Right atrium auricular region (tissue), 2 donors: ENCODE results near the gene MRPL19. TPM values are rescaled to one million over a fixed set of nuclear protein-coding genes. Genes with fewer than 3 reads are reported as not detected.

Experiments used
- DNase-seq: peaks from one replicate; pipeline ENCODE4 v3.0.0-alpha.2; 2019; ENCODE audit warnings: low spot score
- H3K27ac ChIP-seq, 2 donors: fragments of 200-600 bp; sonication (generic); 1 replicate in 1 of 2; 2 replicates in 1 of 2; pipeline ENCODE4 v1.5.1; 2016 to 2019
- H3K27me3 ChIP-seq, 2 donors: fragments of 200-600 bp; sonication (generic); one replicate each; pipeline versions ENCODE4 v1.5.1 to v1.6.0; 2017 to 2019
- H3K36me3 ChIP-seq: fragments of 200-600 bp; sonication (generic); one replicate; pipeline ENCODE4 v1.5.1; 2016
- H3K4me1 ChIP-seq, 2 donors: fragments of 200-600 bp; sonication (generic); one replicate each; pipeline versions ENCODE4 v1.5.1 to v1.6.0; 2017 to 2019
- H3K4me3 ChIP-seq, 2 donors: fragments of 200-600 bp; sonication (generic); 1 replicate in 1 of 2; 2 replicates in 1 of 2; pipeline ENCODE4 v1.5.1; 2017 to 2019; ENCODE audit warnings: mild to moderate bottlenecking in 1 of 2, moderate library complexity in 1 of 2
- H3K9me3 ChIP-seq, 2 donors: fragments of 200-600 bp; sonication (generic); one replicate each; pipeline ENCODE4 v1.5.1; 2019
- total RNA-seq, 2 donors: library from RNA; depleted of rRNA; stranded (reverse); fragments of >200 nt; gene quantifications; one replicate each; pipeline ENCODE4 v1.1.0, GENCODE V29; 2016
- TF ChIP-seq, protein P1 (sequence below), 2 donors: fragments of 200-600 bp; sonication (generic); IDR thresholded peaks; one replicate each; pipeline ENCODE4 v1.5.1; 2019; ENCODE audit warnings: antibody characterized with exemption in 2 of 2

Gene MRPL19
- total RNA-seq, 2 donors from 2014 or later, result 17.3 to 51.8 TPM

DNA sequence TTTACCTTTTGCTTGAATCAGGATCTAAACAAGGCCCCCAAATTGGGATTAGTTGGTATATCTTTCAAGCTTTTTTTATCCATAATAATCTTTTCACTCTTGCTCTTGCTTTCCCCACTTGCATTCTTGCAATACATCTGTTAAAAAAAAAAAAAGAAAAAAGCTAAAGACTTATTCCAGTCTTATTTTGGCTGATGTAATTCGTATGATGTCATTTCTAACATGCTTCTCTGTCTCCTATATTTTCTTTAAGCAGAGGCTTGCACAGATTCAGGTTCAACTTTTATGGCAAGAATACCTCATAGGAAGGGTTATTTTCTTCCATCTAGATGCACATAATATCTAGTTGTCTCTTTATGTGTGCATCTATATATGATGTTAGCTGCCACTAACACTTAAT is 73.9 kb downstream of the MRPL19 start:
- TF ChIP-seq, protein P1, sequence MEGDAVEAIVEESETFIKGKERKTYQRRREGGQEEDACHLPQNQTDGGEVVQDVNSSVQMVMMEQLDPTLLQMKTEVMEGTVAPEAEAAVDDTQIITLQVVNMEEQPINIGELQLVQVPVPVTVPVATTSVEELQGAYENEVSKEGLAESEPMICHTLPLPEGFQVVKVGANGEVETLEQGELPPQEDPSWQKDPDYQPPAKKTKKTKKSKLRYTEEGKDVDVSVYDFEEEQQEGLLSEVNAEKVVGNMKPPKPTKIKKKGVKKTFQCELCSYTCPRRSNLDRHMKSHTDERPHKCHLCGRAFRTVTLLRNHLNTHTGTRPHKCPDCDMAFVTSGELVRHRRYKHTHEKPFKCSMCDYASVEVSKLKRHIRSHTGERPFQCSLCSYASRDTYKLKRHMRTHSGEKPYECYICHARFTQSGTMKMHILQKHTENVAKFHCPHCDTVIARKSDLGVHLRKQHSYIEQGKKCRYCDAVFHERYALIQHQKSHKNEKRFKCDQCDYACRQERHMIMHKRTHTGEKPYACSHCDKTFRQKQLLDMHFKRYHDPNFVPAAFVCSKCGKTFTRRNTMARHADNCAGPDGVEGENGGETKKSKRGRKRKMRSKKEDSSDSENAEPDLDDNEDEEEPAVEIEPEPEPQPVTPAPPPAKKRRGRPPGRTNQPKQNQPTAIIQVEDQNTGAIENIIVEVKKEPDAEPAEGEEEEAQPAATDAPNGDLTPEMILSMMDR (IDR thresholded peaks at IDR 0.05), result no peak
- Histone ChIP-seq H3K27ac (no peak overlapping the region), H3K36me3 (no peaks in the 10 kb centered on the region), H3K27me3 (no peaks in the 10 kb centered on the region), H3K4me1 (no peaks in the 10 kb centered on the region), H3K9me3 (peaks cover 0 to 6% of the 10 kb centered on the region in 2 donors), H3K4me3 (no peak overlapping the region)
- DNase-seq, result no peak

DNA sequence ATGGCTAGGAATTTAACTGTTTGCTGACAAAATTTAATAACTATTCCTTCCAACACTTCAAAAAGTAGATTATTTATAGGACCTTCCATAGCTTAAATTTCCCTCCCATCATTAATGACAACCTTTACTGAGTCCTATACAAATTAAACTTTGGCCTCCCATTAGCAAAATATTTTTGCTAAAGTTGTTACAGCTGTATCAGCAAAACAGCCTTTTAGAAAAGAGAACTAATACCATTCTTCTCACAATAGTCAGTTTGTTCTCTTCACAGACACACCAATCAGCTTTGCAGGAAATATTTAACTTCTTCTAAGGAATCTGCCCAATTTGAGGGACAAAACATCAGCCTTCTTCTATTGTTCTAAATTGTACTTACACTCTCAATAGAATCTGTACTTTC is 76.1 kb downstream of the MRPL19 start:
- no peak overlapping the region for H3K4me3 ChIP-seq
- no peaks in the 10 kb centered on the region for H3K27me3 ChIP-seq
- no peak overlapping the region for H3K27ac ChIP-seq
- TF ChIP-seq, protein P1 (IDR thresholded peaks at IDR 0.05), result no peak
- H3K36me3 ChIP-seq, result no peaks in the 10 kb centered on the region
- peaks cover 0 to 6% of the 10 kb centered on the region in 2 donors for H3K9me3 ChIP-seq
- DNase-seq, result no peak
- no peaks in the 10 kb centered on the region for H3K4me1 ChIP-seq

DNA sequence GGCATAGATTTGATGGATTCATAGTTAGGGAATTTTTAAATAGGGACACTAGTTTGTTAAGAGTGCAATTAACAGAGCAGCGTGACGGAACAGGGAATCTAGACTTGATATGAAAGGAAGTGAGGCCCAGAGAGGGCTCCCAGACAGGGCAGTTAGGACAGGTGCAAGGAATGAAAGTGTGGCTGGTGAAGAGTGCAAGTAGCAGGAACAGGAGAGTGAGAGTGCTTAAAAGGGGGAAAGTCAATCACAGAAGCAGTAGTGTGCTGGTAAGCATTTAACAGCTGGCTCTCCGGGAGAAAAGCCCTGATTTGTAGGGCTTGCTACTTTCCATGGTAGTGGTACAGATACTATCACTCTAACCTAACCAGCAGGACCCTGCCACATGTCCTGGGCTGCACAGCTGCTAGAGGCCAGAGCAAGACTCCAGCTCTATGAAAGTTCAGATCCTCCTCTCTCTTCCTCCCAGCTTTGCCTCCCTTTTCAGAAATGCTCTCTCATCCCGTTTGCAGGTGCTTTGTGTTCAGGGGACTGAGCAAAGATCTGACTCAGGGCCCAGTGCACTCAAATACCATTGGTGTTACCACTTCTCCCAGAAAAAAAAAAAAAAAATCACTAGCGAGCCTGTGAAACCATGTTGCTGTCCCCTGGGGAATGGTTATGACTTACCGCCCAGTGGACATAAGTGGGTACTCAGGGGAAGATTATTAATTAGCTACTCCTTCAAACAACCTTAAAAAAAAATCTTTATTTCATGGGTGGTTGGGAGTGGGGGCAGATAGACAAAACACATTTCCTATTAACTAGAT is 82.2 kb downstream of the MRPL19 start:
- TF ChIP-seq, protein P1 (IDR thresholded peaks at IDR 0.05), result no peak
- Histone ChIP-seq H3K36me3 (no peaks in the 10 kb centered on the region), H3K4me1 (no peaks in the 10 kb centered on the region), H3K27ac (no peak overlapping the region), H3K4me3 (no peak overlapping the region), H3K9me3 (no peaks in the 10 kb centered on the region), H3K27me3 (no peaks in the 10 kb centered on the region)
- DNase-seq, result no peak

DNA sequence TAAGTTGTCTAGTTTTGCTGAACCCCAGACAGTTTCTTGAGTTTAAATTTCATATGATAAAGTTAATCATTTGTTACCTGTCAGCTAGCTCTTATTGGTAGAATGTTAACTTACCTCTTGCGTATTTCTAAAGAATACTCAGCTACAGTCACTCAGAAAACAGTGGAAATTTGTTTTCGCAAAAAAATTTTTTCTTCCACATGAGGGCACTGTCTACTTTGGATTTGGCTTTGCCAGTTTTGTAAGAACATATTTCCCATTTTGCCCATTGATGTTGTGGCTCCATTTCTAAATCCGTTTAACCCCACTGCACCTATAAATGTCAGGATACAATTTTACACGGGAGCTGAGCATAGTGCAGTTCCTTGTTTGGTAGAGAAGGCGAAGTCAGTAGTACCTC is 83.3 kb downstream of the MRPL19 start:
- DNase-seq, result no peak
- H3K27me3 ChIP-seq, result no peaks in the 10 kb centered on the region
- H3K9me3 ChIP-seq, result no peaks in the 10 kb centered on the region
- TF ChIP-seq, protein P1 (IDR thresholded peaks at IDR 0.05), result peak in 1 of 2 donors; percentile 18
- no peaks in the 10 kb centered on the region for H3K36me3 ChIP-seq
- no peaks in the 10 kb centered on the region for H3K4me1 ChIP-seq
- H3K4me3 ChIP-seq, result no peak overlapping the region
- no peak overlapping the region for H3K27ac ChIP-seq

DNA sequence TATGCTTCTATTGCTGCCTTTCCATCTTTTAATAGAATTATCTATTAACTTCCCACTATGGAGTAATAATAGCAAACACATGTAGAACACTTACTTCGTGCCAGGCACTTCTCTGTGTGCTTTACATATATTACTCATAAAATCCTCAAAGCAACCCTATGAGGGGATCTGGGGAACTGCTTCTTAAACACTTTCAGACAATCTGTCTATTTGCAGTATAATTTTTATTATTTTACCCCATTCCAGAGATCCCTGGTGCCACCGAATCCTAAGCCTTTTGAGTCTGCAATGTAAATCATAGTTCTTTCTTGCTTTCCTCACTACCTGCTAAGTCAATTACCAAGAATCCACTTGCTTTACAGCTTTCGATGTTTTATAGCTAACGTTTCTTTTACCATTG is 89.7 kb downstream of the MRPL19 start:
- no peak for DNase-seq
- Histone ChIP-seq H3K27ac (no peak overlapping the region), H3K4me3 (no peak overlapping the region), H3K36me3 (no peaks in the 10 kb centered on the region), H3K9me3 (no peaks in the 10 kb centered on the region), H3K4me1 (no peaks in the 10 kb centered on the region), H3K27me3 (no peaks in the 10 kb centered on the region)
- TF ChIP-seq, protein P1 (IDR thresholded peaks at IDR 0.05), result no peak

DNA sequence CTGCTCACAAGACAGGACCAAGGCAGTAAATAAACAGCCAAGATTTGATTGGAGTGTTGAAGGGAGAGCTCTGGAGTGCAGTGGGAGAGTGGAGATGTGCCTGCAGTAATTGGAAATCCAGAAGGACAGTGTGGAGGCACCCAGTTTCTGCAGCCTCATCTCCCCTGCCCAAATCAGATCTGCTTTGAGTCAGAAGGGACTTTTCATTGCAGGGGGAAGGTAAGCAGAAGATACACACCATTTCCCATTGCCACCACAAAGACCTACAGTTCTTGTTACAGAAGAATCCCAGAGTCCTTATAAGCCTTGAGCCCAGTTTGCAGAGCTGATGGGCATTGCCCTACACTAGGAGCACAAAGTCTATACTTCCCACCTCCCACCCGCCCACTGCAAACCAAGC is 91.4 kb downstream of the MRPL19 start:
- Histone ChIP-seq H3K27ac (no peak overlapping the region), H3K4me3 (no peak overlapping the region), H3K9me3 (peaks cover 0 to 1% of the 10 kb centered on the region in 2 donors), H3K4me1 (no peaks in the 10 kb centered on the region), H3K36me3 (no peaks in the 10 kb centered on the region), H3K27me3 (no peaks in the 10 kb centered on the region)
- no peak for DNase-seq
- TF ChIP-seq, protein P1 (IDR thresholded peaks at IDR 0.05), result no peak
